ENCODE results near the gene HOXC9.

Gene HOXC9

DNA sequence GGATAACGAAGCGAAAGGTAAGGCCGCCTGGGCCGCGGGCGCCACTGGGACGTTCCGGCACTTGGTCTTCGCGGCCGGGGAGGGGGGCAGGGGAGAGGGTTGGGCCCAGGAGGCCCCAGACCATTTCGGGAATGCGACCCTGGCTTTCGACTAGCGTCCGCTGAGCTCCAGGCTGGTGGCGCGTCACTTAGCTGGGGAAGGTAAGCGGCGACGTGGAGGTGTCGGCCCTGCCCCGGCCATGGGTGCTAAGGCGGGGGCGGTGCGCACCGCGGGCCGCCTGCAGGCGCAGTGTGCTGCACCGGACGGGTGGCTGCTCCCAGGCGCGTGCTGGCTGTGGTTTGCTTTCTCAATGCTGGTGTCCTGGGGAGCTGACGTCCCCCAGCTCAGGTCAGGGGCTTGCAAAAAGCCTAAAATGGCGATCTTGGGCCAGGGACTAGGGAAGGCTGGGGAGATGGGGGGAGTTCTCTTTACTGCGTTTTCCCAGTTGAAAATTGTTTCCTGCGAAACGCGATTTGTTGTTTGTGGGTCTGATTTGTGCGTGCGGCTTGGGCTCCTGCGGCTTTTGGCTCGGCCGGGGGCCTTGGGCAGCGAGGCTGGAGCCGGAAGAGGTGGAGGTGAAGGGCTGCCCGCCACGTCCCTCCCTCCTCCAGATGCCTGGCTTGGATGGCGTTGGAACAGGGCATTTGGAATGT, 13.8 kb upstream of the HOXC9 start (continued):
- TF ChIP-seq ZNF214 (tag by site-specific recombination; IDR thresholded peaks at IDR 0.05; ENCODE audit: borderline replicate concordance) = no peak
- TF ChIP-seq ZBTB11 (tag by site-specific recombination; conservative IDR thresholded peaks at IDR 0.05; ENCODE audit: low read depth) = no peak
- TF ChIP-seq ZNF76 (tag by site-specific recombination; IDR thresholded peaks at IDR 0.05; ENCODE audit: borderline replicate concordance, low read depth) = no peak
- no peak for TF ChIP-seq ZNF416 (tag by site-specific recombination; IDR thresholded peaks at IDR 0.05)
- TF ChIP-seq ZFP69B (tag by site-specific recombination; IDR thresholded peaks at IDR 0.05) = 0 out of 2 replicates have a peak, but pooled peaks have one; percentile 14
- no peak for TF ChIP-seq ZBTB1 (tag by site-specific recombination; IDR thresholded peaks at IDR 0.05)
- TF ChIP-seq, protein P1, sequence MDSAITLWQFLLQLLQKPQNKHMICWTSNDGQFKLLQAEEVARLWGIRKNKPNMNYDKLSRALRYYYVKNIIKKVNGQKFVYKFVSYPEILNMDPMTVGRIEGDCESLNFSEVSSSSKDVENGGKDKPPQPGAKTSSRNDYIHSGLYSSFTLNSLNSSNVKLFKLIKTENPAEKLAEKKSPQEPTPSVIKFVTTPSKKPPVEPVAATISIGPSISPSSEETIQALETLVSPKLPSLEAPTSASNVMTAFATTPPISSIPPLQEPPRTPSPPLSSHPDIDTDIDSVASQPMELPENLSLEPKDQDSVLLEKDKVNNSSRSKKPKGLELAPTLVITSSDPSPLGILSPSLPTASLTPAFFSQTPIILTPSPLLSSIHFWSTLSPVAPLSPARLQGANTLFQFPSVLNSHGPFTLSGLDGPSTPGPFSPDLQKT (IDR thresholded peaks at IDR 0.05; ENCODE audit: borderline replicate concordance, low read depth, low read length) = no peak
- no peak for TF ChIP-seq ZNF670 (tag by site-specific recombination; IDR thresholded peaks at IDR 0.05; ENCODE audit: low read depth)
- TF ChIP-seq, protein P2, sequence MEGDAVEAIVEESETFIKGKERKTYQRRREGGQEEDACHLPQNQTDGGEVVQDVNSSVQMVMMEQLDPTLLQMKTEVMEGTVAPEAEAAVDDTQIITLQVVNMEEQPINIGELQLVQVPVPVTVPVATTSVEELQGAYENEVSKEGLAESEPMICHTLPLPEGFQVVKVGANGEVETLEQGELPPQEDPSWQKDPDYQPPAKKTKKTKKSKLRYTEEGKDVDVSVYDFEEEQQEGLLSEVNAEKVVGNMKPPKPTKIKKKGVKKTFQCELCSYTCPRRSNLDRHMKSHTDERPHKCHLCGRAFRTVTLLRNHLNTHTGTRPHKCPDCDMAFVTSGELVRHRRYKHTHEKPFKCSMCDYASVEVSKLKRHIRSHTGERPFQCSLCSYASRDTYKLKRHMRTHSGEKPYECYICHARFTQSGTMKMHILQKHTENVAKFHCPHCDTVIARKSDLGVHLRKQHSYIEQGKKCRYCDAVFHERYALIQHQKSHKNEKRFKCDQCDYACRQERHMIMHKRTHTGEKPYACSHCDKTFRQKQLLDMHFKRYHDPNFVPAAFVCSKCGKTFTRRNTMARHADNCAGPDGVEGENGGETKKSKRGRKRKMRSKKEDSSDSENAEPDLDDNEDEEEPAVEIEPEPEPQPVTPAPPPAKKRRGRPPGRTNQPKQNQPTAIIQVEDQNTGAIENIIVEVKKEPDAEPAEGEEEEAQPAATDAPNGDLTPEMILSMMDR (tag by site-specific recombination; IDR thresholded peaks at IDR 0.05) = peak; percentile 20; the same call in 1 of the 2 replicates
- TF ChIP-seq ZNF600 (tag by site-specific recombination; IDR thresholded peaks at IDR 0.05) = peak; percentile 64
- TF ChIP-seq ZFHX2 (tag by site-specific recombination; conservative IDR thresholded peaks at IDR 0.05) = peak; percentile 70
- TF ChIP-seq GLIS1 (tag by site-specific recombination; IDR thresholded peaks at IDR 0.05) = peak; percentile 43; the same call in 1 of the 2 replicates
- TF ChIP-seq REPIN1 (tag by site-specific recombination; IDR thresholded peaks at IDR 0.05; ENCODE audit: low read depth) = no peak
- TF ChIP-seq ZNF837 (tag by site-specific recombination; IDR thresholded peaks at IDR 0.05) = no peak
- TF ChIP-seq GLIS2 (tag by site-specific recombination; IDR thresholded peaks at IDR 0.05) = peak; percentile 32; the same call in 1 of the 2 replicates
- TF ChIP-seq ZNF311 (tag by site-specific recombination; IDR thresholded peaks at IDR 0.05; ENCODE audit: borderline replicate concordance) = no peak
- no peak for TF ChIP-seq ZNF544 (tag by site-specific recombination; IDR thresholded peaks at IDR 0.05)
- peak; percentile 34; the same call in 1 of the 2 replicates for TF ChIP-seq KLF8 (tag by site-specific recombination; IDR thresholded peaks at IDR 0.05)
- no peak for TF ChIP-seq ZSCAN23 (tag by site-specific recombination; IDR thresholded peaks at IDR 0.05)
- TF ChIP-seq ZNF777 (tag by site-specific recombination; IDR thresholded peaks at IDR 0.05; ENCODE audit: borderline replicate concordance) = no peak
- TF ChIP-seq, protein P3, sequence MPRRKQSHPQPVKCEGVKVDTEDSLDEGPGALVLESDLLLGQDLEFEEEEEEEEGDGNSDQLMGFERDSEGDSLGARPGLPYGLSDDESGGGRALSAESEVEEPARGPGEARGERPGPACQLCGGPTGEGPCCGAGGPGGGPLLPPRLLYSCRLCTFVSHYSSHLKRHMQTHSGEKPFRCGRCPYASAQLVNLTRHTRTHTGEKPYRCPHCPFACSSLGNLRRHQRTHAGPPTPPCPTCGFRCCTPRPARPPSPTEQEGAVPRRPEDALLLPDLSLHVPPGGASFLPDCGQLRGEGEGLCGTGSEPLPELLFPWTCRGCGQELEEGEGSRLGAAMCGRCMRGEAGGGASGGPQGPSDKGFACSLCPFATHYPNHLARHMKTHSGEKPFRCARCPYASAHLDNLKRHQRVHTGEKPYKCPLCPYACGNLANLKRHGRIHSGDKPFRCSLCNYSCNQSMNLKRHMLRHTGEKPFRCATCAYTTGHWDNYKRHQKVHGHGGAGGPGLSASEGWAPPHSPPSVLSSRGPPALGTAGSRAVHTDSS (tag by site-specific recombination; IDR thresholded peaks at IDR 0.05) = no peak
- no peak for TF ChIP-seq ZNF473 (tag by site-specific recombination; IDR thresholded peaks at IDR 0.05)
- no peak for TF ChIP-seq ZNF239 (tag by site-specific recombination; IDR thresholded peaks at IDR 0.05)
- TF ChIP-seq ZNF391 (tag by site-specific recombination; IDR thresholded peaks at IDR 0.05; ENCODE audit: borderline replicate concordance, low read depth) = no peak
- TF ChIP-seq ZNF658 (tag by site-specific recombination; IDR thresholded peaks at IDR 0.05) = no peak
- no peak for TF ChIP-seq ZNF19 (tag by site-specific recombination; IDR thresholded peaks at IDR 0.05; ENCODE audit: low read depth)
- no peak for TF ChIP-seq KLF1 (tag by site-specific recombination; IDR thresholded peaks at IDR 0.05)
- TF ChIP-seq ZNF341 (tag by site-specific recombination; IDR thresholded peaks at IDR 0.05; ENCODE audit: low read depth) = peak; percentile 6; the same call in 1 of the 2 replicates
- TF ChIP-seq ZNF654 (tag by site-specific recombination; IDR thresholded peaks at IDR 0.05; ENCODE audit: low read depth) = no peak
- TF ChIP-seq ZNF560 (tag by site-specific recombination; IDR thresholded peaks at IDR 0.05; ENCODE audit: borderline replicate concordance) = no peak
- peak; percentile 22; the same call in 1 of the 2 replicates for TF ChIP-seq SP7 (tag by site-specific recombination; IDR thresholded peaks at IDR 0.05)

All from HEK293 (cell line).